ENCODE results near the gene TCL1A.

TCL1A gene

GRCh38 chr14:95725685-95726336 lies 11.9 kb upstream of the TCL1A start:
- no peak overlapping the region for H3K4me3 Mint-ChIP-seq
- H3K27me3 Mint-ChIP-seq, result peaks cover 90% of the 10 kb centered on the region
- H3K4me1 Mint-ChIP-seq, result no peaks in the 10 kb centered on the region
- H3K36me3 Mint-ChIP-seq, result no peaks in the 10 kb centered on the region
- peak; percentile 57 for ATAC-seq
- peaks cover 15% of the 10 kb centered on the region for H3K9me3 Mint-ChIP-seq
- no peak overlapping the region for H3K27ac Mint-ChIP-seq

- no peaks in the 10 kb centered on the region for H3K36me3 Mint-ChIP-seq
- H3K4me1 Mint-ChIP-seq, result no peaks in the 10 kb centered on the region
- no peak overlapping the region for H3K27ac Mint-ChIP-seq
- ATAC-seq, result no peak
- H3K4me3 Mint-ChIP-seq, result no peak overlapping the region
- peaks cover 75% of the 10 kb centered on the region for H3K27me3 Mint-ChIP-seq
- H3K9me3 Mint-ChIP-seq, result peaks cover 15% of the 10 kb centered on the region
Measured at GRCh38 chr14:95722525-95723190, 8.7 kb upstream of the TCL1A start.

- no peak overlapping the region for H3K27ac Mint-ChIP-seq
- ATAC-seq, result no peak
- no peak overlapping the region for H3K4me3 Mint-ChIP-seq
- peaks cover 67% of the 10 kb centered on the region for H3K27me3 Mint-ChIP-seq
- peaks cover 21% of the 10 kb centered on the region for H3K4me1 Mint-ChIP-seq
- H3K36me3 Mint-ChIP-seq, result no peaks in the 10 kb centered on the region
- no peaks in the 10 kb centered on the region for H3K9me3 Mint-ChIP-seq
Measured at GRCh38 chr14:95712398-95712797, 1.5 kb downstream of the TCL1A start.

- ATAC-seq, result peak; percentile 42
- no peak overlapping the region for H3K4me3 Mint-ChIP-seq
- H3K27me3 Mint-ChIP-seq, result peaks cover 67% of the 10 kb centered on the region
- H3K4me1 Mint-ChIP-seq, result peaks cover 21% of the 10 kb centered on the region
- no peak overlapping the region for H3K27ac Mint-ChIP-seq
- no peaks in the 10 kb centered on the region for H3K9me3 Mint-ChIP-seq
- no peaks in the 10 kb centered on the region for H3K36me3 Mint-ChIP-seq
Measured at GRCh38 chr14:95711476-95712176, 2.3 kb downstream of the TCL1A start.

GRCh38 chr14:95710106-95710505 lies 3.8 kb downstream of the TCL1A start:
- Mint-ChIP-seq H3K4me1 (peaks cover 21% of the 10 kb centered on the region), H3K4me3 (no peak overlapping the region)

GRCh38 chr14:95707327-95707726 lies 6.6 kb downstream of the TCL1A start:
- peaks cover 65% of the 10 kb centered on the region for H3K27me3 Mint-ChIP-seq
- no peaks in the 10 kb centered on the region for H3K9me3 Mint-ChIP-seq
- H3K4me1 Mint-ChIP-seq, result peaks cover 12% of the 10 kb centered on the region
- H3K36me3 Mint-ChIP-seq, result no peaks in the 10 kb centered on the region
- H3K4me3 Mint-ChIP-seq, result no peak overlapping the region
- ATAC-seq, result no peak
- H3K27ac Mint-ChIP-seq, result no peak overlapping the region

More at GRCh38 chr14:95710106-95710505, 3.8 kb downstream of the TCL1A start:
- Mint-ChIP-seq H3K9me3 (no peaks in the 10 kb centered on the region), H3K27ac (no peak overlapping the region), H3K27me3 (peaks cover 67% of the 10 kb centered on the region), H3K36me3 (no peaks in the 10 kb centered on the region)
- no peak for ATAC-seq

- Mint-ChIP-seq H3K4me3 (no peak overlapping the region), H3K36me3 (no peaks in the 10 kb centered on the region), H3K27ac (no peak overlapping the region), H3K9me3 (no peaks in the 10 kb centered on the region), H3K27me3 (peaks cover 59% of the 10 kb centered on the region), H3K4me1 (no peaks in the 10 kb centered on the region)
- ATAC-seq, result no peak
Measured at GRCh38 chr14:95705518-95705917, 8.4 kb downstream of the TCL1A start.

GRCh38 chr14:95703805-95704204 lies 10.1 kb downstream of the TCL1A start:
- Mint-ChIP-seq H3K9me3 (no peaks in the 10 kb centered on the region), H3K27me3 (peaks cover 58% of the 10 kb centered on the region), H3K27ac (no peak overlapping the region), H3K4me1 (peaks cover 10% of the 10 kb centered on the region), H3K36me3 (no peaks in the 10 kb centered on the region), H3K4me3 (no peak overlapping the region)
- ATAC-seq, result no peak

- no peaks in the 10 kb centered on the region for H3K36me3 Mint-ChIP-seq
- H3K4me3 Mint-ChIP-seq, result no peak overlapping the region
- H3K4me1 Mint-ChIP-seq, result peaks cover 12% of the 10 kb centered on the region
- ATAC-seq, result no peak
- H3K27me3 Mint-ChIP-seq, result peaks cover 58% of the 10 kb centered on the region
- H3K27ac Mint-ChIP-seq, result no peak overlapping the region
- no peaks in the 10 kb centered on the region for H3K9me3 Mint-ChIP-seq
Measured at GRCh38 chr14:95703341-95703740, 10.6 kb downstream of the TCL1A start.

GRCh38 chr14:95701846-95702221 lies 12.1 kb downstream of the TCL1A start:
- H3K27ac Mint-ChIP-seq, result no peak overlapping the region
- H3K9me3 Mint-ChIP-seq, result no peaks in the 10 kb centered on the region
- H3K4me1 Mint-ChIP-seq, result peaks cover 27% of the 10 kb centered on the region
- H3K36me3 Mint-ChIP-seq, result no peaks in the 10 kb centered on the region
- no peak overlapping the region for H3K4me3 Mint-ChIP-seq
- no peak for ATAC-seq
- peaks cover 72% of the 10 kb centered on the region for H3K27me3 Mint-ChIP-seq

GRCh38 chr14:95700221-95700976 lies 13.5 kb downstream of the TCL1A start:
- Mint-ChIP-seq H3K9me3 (no peaks in the 10 kb centered on the region), H3K4me3 (no peak overlapping the region), H3K4me1 (peaks cover 38% of the 10 kb centered on the region), H3K27me3 (peaks cover 87% of the 10 kb centered on the region), H3K27ac (peak overlapping the region; percentile 41), H3K36me3 (no peaks in the 10 kb centered on the region)
- ATAC-seq, result no peak

- no peaks in the 10 kb centered on the region for H3K9me3 Mint-ChIP-seq
- peaks cover 83% of the 10 kb centered on the region for H3K27me3 Mint-ChIP-seq
- ATAC-seq, result no peak
- H3K27ac Mint-ChIP-seq, result peak overlapping the region; percentile 41
- no peak overlapping the region for H3K4me3 Mint-ChIP-seq
- H3K4me1 Mint-ChIP-seq, result peaks cover 38% of the 10 kb centered on the region
- H3K36me3 Mint-ChIP-seq, result no peaks in the 10 kb centered on the region
Measured at GRCh38 chr14:95699412-95699811, 14.5 kb downstream of the TCL1A start.

GRCh38 chr14:95698287-95698686 lies 15.6 kb downstream of the TCL1A start:
- peaks cover 73% of the 10 kb centered on the region for H3K27me3 Mint-ChIP-seq
- no peak overlapping the region for H3K4me3 Mint-ChIP-seq
- no peaks in the 10 kb centered on the region for H3K9me3 Mint-ChIP-seq
- no peak overlapping the region for H3K27ac Mint-ChIP-seq
- peaks cover 38% of the 10 kb centered on the region for H3K4me1 Mint-ChIP-seq
- ATAC-seq, result no peak
- H3K36me3 Mint-ChIP-seq, result no peaks in the 10 kb centered on the region

- peaks cover 73% of the 10 kb centered on the region for H3K27me3 Mint-ChIP-seq
- H3K4me3 Mint-ChIP-seq, result no peak overlapping the region
- no peak overlapping the region for H3K27ac Mint-ChIP-seq
- no peak for ATAC-seq
- H3K4me1 Mint-ChIP-seq, result peaks cover 38% of the 10 kb centered on the region
- H3K9me3 Mint-ChIP-seq, result no peaks in the 10 kb centered on the region
- no peaks in the 10 kb centered on the region for H3K36me3 Mint-ChIP-seq
Measured at GRCh38 chr14:95697764-95698163, 16.2 kb downstream of the TCL1A start.

- H3K27ac Mint-ChIP-seq, result peak overlapping the region; percentile 5
- H3K4me1 Mint-ChIP-seq, result peaks cover 38% of the 10 kb centered on the region
- H3K36me3 Mint-ChIP-seq, result no peaks in the 10 kb centered on the region
- no peak overlapping the region for H3K4me3 Mint-ChIP-seq
- H3K27me3 Mint-ChIP-seq, result peaks cover 84% of the 10 kb centered on the region
- no peaks in the 10 kb centered on the region for H3K9me3 Mint-ChIP-seq
- ATAC-seq, result no peak
Measured at GRCh38 chr14:95696741-95697140, 17.2 kb downstream of the TCL1A start.
